ENCODE data around the gene RNF213.
"Not testable (repeated sequence)": the region's sequence is repeated elsewhere in the genome, so short reads cannot be mapped to it uniquely, and the experiment has no call there.

The RNF213 gene

GRCh38 chr17:80291260-80291659 lies 30.6 kb downstream of the RNF213 start:
- in situ Hi-C loops (cut with HindIII; ENCODE audit: low sequenced_read_pairs), result no loop called here

GRCh38 chr17:80291691-80292487 lies 31.2 kb downstream of the RNF213 start:
- in situ Hi-C loops (cut with HindIII; ENCODE audit: low sequenced_read_pairs), result no loop called here

DNA sequence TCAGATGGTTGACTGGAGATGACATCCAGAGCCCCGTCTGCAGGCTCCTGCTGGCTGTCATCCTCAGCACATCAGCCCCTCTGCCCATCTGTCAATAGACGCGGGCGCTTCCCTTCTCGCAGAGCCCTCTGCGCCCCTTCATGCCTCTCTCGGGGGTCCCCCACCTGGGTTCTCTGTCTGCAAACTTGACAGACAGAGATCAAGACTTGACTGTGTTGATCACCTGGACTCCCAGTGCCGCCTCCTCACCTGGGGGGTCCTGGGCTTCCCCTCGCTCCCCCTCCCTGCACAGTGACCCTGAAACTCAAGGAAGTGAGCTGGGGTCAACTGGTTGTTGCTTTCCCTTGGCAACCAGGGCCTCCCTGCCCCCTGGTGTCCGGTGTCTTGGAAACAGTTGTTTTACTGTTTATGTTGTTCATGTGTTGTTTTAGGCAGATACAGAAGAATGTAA lies 31.9 kb downstream of the RNF213 start:
- in situ Hi-C loops (cut with HindIII; ENCODE audit: low sequenced_read_pairs), result no loop called here

DNA sequence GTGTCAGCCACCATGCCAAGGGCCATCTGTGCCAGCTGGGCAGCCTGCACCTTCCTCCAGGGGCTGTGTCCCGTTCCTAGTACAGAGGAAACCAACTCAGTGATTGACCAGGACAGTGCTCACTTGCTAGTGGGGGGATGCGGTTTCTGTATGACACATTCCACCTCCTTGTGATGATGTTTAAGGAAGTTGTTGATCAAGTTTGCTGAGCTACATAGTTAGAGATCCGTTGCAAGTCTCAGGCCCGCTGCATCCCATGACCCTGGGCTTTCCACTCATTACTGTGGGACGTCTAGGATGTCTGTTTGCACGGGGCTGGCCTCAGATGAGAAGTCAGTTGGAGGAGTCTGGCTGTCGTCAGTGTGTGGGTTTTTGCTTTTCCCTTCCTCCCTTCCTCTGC lies 33.6 kb downstream of the RNF213 start:
- in situ Hi-C loops (cut with HindIII; ENCODE audit: low sequenced_read_pairs), result no loop called here

GRCh38 chr17:80294653-80295052 lies 34.0 kb downstream of the RNF213 start:
- in situ Hi-C loops (cut with HindIII; ENCODE audit: low sequenced_read_pairs), result no loop called here

- in situ Hi-C loops (cut with HindIII; ENCODE audit: low sequenced_read_pairs), result no loop called here
Measured at GRCh38 chr17:80295146-80295545, 34.5 kb downstream of the RNF213 start.

- in situ Hi-C loops (cut with HindIII; ENCODE audit: low sequenced_read_pairs), result no loop called here
Measured at GRCh38 chr17:80295559-80295958, 34.9 kb downstream of the RNF213 start.

- in situ Hi-C loops (cut with HindIII; ENCODE audit: low sequenced_read_pairs), result no loop called here
Measured at GRCh38 chr17:80296221-80296620, 35.6 kb downstream of the RNF213 start.

DNA sequence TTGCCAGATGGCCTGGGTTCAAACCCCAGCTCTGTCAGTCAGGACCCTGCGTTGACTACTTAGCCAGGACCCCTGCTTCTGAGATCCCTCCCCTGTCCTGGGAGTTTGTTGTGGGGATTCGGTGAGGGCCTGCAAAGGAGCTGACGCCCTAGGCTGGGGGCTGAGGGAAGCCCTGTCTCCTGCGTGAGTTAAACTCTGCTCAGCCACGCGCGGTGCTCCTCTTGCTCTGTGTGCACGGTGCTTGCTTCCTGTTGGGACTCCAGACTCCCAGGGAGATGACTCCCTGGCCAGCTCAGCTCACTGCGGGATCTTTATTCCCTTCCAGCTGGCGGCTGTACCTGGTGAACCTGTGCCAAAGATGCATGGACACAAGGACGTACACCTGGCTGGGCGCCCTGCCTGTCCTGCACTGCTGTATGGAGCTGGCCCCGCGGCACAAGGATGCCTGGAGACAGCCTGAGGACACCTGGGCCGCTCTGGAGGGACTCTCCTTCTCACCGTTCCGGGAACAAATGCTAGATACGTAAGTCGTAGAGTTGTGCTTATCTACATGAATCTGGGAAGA lies 37.4 kb downstream of the RNF213 start:
- in situ Hi-C loops (cut with HindIII; ENCODE audit: low sequenced_read_pairs), result no loop called here

- in situ Hi-C loops (cut with HindIII; ENCODE audit: low sequenced_read_pairs), result not testable (repeated sequence)
Measured at GRCh38 chr17:80299350-80300100, 38.9 kb downstream of the RNF213 start.

DNA sequence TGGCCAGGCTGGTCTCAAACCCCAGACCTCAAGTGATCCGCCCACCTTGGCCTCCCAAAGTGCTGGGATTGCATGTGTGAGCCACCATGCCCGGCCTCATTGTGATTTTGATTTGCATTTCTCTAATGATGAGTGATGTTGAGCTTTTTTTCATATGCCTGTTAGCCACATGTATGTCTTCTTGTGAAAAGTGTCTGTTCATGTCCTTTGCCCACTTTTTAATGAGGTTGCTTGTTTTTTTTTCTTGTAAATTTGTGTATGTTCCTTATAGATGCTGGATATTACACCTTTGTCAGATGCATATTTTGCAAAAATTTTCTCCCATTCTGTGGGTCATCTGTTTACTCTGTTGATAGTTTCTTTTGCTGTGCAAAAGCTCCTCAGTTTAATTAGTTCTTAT lies 40.1 kb downstream of the RNF213 start:
- in situ Hi-C loops (cut with HindIII; ENCODE audit: low sequenced_read_pairs), result not testable (repeated sequence)

- in situ Hi-C loops (cut with HindIII; ENCODE audit: low sequenced_read_pairs), result no loop called here
Measured at GRCh38 chr17:80303824-80304223, 43.2 kb downstream of the RNF213 start.

DNA sequence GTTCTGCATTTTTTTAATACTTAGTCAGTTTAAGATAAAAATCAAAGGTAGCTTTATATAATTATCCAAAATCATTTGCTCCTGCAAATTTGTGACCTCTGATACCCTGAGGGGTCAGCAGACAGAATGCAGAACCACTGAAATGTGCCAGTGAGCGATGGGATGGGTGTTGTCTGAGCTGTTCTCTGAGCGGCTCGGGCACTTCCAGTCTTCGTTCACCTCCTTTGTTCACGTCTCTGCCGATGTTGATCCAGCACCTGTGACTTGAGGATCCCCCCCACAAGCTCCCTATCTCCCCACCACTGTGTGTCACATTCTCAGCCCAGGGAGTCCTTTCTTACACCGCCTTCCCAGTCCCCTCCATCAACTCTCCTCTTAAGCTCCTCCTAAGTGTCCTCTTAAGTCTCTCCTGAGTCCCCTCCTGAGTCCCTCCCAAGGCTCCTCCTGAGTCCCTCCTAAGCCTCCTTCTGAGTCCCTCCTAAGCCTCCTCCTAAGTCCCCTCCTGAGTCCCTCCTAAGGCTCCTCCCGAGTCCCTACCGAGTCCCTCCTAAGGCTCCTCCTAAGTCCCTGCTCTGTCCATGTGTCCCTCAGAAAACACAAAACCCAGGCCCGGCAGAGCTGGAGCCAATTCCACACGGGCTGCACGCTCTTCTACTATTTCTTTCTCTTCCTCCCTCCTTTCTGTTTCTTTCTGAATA lies 47.5 kb downstream of the RNF213 start:
- in situ Hi-C loops (cut with HindIII; ENCODE audit: low sequenced_read_pairs), result no loop called here

GRCh38 chr17:80308692-80309517 lies 48.3 kb downstream of the RNF213 start:
- in situ Hi-C loops (cut with HindIII; ENCODE audit: low sequenced_read_pairs), result no loop called here

DNA sequence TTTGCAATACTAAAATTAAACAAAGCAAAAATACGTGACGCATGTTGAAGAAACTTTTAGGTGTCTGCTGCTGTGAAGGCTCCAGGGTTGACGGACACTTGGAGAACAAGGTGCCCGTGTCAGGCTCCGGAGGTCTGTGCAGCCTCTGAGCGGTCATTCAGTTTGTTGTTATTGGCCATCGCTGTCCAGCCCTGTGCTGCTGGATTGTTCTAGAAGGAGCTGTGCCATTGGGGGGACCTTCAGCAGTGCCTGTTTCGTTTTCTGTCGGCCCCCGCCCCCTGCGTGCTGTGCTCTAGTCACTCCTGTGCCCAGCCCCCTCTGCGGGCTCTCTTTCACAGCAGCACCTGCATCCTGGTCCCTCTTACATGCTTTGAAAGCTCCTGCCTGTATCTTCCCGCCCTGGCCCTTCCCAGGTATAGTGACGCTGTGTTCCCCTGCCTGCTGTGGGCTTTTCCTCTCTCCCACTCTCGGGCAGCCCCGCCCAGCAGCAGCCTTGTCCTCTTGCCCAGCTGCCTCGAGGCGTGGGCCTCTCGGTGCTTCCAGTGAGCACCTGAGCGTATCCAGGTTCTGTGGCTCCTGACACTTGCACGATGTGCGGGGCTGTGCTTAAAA lies 50.7 kb downstream of the RNF213 start:
- in situ Hi-C loops (cut with HindIII; ENCODE audit: low sequenced_read_pairs), result no loop called here

GRCh38 chr17:80312621-80313135 lies 52.0 kb downstream of the RNF213 start:
- in situ Hi-C loops (cut with HindIII; ENCODE audit: low sequenced_read_pairs), result no loop called here

DNA sequence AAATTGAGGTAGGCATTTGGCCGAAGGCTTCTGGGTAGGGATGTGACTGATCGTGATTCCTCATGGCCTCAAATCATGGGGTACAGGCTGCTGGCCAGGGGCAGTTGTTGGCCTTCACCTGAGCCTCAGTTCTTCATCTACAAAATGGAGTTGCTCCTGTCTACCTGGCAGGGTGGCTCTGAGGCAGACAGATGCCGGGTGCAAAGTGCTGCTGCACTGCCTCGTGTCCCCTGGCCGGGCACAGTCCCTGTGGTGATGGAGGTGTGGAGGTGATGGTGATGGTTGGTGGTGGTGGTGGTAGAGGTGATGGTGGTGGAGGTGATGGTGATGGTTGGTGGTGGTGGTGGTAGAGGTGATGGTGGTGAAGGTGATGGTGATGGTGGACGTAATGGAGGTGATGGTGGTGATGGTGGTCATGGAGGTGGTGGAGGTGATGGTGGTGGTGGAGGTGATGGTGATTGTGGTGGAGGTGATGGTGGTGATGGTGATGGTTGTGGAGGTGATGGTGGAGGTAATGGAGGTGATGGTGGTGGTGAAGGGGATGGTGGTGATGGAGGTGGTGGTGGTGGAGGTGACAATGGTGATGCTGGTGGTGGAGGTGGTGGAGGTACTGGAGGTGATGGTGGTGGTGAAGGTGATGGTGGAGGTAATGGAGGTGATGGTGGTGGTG lies 52.6 kb downstream of the RNF213 start:
- in situ Hi-C loops (cut with HindIII; ENCODE audit: low sequenced_read_pairs), result no loop called here

DNA sequence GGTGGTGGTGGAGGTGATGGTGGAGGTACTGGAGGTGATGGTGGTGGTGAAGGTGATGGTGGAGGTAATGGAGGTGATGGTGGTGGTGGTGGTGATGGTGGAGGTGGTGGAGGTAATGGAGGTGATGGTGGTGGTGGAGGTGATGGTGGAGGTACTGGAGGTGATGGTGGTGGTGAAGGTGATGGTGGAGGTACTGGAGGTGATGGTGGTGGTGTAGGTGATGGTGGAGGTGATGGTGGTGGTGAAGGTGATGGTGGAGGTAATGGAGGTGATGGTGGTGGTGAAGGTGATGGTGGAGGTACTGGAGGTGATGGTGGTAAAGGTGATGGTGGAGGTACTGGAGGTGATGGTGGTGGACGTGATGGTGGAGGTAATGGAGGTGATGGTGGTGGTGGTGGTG lies 53.3 kb downstream of the RNF213 start:
- in situ Hi-C loops (cut with HindIII; ENCODE audit: low sequenced_read_pairs), result not testable (repeated sequence)

DNA sequence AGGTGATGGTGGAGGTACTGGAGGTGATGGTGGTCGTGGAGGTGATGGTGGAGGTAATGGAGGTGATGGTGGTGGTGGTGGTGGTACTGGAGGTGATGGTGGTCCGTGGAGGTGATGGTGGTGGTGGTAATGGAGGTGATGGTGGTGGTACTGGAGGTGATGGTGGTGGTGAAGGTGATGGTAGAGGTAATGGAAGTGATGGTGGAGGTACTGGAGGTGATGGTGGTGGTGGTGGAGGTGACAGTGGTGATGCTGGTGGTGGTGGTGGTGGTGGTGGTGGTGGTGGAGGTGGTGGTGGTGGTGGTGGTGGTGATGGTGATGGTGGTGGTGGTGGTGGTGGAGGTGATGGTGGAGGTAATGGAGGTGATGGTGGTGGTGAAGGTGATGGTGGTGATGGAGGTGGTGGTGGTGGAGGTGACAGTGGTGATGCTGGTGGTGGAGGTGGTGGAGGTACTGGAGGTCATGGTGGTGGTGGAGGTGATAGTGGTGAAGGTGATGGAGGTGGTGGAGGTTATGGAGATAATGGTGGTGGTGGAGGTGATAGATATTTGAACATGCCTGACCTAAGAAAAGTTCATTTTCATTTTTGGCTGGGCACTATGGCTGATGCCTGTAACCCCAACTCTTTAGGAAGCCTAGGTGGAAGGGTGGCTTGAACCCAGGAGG lies 55.0 kb downstream of the RNF213 start:
- in situ Hi-C loops (cut with HindIII; ENCODE audit: low sequenced_read_pairs), result no loop called here
